HG02938 (cell line): ENCODE data around the gene RRP1B.
"Not testable (repeated sequence)": the region's sequence is repeated elsewhere in the genome, so short reads cannot be mapped to it uniquely, and the experiment has no call there.

Source experiments
- ATAC-seq: cut with Tn5 transposase; IDR thresholded peaks from one replicate; pipeline ENCODE4 v1.9.1; 2021; ENCODE audit warnings: mild to moderate bottlenecking, moderate library complexity; ENCODE audit not compliant: unreplicated experiment

The RRP1B gene

DNA sequence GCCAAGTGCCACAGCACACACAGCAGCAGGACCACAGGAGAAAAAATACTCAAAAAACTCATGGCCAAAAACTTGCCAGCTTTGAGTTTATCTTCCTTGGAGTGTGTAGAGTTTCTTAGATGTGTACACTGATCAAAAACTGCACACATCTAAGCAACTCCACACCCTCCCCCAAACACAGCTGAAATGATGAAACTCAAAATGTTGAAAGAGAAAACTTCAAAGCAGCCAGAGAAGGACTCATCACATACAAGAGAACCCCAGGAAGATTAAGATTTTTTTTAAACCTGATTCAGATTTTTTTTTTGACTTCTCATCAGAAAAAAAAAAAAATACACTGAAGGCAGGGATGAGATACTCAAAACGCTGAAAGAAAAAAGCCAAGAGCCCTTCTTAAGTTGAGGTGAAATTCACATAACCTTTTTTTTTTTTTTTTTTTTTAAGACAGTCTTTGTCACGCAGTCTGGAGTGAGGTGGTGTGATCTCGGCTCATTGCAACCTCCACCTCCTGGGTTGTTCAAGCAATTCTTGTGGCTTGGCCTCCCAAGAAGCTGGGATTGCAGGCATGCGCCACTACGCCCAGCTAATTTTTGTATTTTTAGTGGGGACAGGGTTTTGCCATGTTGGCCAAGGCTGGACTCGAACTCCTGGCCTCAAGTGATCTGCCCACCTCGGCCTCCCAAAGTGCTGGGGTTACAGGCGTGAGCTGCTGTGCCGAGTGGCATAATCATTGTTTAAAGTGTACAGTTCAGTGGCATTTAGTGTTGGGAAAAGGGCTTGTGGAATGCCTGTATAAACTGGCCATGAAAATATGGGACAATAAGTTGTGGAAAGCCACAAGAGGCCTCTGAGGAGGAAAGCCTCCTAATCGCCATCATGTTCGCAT, 38.6 kb downstream of the RRP1B start:
- ATAC-seq: no peak

DNA sequence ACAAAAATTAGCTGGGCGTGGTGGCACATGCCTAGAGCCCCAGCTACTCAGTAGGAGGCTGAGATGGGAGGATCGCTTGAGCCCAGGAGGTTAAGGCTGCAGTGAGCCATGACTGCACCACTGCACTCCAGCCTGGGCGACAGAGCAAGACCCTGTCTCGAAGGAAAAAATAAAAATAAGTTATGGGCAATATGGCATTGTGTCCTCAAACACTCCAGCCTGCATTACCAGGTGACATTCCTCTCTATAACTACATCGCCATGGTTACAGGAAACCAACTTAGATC, 40.1 kb downstream of the RRP1B start:
- not testable (repeated sequence) for ATAC-seq

DNA sequence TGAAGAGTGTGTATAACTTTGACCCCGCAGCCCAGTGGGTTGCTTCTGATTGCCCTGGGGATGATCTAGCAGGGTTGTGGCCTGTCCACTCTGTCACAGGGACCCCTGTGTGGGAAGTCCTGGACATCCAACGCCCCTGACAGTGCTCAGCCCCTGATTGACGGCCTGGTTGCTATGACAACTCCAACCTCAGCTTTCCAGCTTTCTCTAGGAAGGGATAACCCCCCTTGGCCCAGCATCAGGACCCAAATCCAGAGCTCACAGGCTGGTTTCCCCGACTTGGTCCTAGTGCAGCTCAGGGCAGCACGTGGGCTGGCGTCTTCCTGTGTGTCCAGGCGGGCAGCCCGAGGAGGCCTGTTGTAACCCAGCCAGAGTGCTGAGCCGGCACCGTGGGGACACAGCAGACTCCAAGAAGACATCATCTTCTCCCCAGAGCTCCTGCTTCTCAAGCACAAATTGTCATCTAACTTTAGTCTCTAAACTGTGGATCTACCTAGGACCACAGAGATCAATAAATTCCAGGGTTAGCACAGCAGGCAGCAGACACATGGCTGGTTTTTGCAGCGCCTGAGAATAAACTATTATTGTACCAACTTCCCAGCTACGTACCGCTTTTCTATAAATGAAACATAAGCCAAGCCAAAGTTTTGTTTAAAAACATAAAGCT, 40.7 kb downstream of the RRP1B start:
- no peak for ATAC-seq

DNA sequence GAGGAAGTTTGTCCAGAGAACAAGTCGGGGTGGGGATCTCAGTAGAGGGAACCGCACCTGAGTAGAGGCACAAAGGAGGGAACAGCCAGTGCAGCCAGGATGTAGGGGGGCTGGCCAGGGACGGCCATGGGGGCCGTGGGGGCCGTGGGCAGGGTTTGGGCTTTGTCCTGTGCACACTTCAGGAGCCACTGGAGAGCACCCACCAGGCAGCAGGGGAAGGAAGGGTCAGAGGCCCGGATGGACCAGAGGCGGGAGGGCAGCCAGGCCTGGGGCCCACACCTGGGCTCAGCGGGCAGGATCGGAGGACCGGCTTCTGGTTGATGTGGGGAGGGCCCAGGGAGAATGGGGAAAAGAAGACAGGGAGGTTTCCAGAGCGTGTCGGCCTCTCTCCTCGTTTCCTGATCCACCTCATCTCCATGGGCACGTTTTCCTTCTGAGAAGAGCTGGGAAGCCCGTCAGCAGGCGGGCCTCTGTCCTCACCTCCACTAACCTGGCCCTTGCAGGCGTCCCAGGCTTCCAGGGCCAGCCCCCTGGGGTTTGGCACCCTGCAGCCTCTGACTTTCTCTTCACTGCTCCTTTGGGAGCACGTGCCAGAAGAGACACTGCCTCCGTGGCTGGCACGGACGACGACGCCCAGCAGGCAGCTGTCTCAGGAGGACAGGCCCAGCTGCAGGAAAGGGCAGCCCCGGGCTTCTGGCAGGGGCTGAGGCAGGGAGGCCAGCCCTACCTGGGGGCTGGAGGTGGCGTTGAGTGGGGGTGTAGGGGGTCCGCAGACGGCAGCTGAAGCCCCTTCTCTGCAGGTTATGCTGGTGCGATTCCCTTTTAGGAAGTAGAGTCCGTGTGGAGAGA, 42.8 kb downstream of the RRP1B start:
- ATAC-seq: no peak

- ATAC-seq: no peak
Measured at GRCh38 chr21:43702785-43703034, 43.4 kb downstream of the RRP1B start.

DNA sequence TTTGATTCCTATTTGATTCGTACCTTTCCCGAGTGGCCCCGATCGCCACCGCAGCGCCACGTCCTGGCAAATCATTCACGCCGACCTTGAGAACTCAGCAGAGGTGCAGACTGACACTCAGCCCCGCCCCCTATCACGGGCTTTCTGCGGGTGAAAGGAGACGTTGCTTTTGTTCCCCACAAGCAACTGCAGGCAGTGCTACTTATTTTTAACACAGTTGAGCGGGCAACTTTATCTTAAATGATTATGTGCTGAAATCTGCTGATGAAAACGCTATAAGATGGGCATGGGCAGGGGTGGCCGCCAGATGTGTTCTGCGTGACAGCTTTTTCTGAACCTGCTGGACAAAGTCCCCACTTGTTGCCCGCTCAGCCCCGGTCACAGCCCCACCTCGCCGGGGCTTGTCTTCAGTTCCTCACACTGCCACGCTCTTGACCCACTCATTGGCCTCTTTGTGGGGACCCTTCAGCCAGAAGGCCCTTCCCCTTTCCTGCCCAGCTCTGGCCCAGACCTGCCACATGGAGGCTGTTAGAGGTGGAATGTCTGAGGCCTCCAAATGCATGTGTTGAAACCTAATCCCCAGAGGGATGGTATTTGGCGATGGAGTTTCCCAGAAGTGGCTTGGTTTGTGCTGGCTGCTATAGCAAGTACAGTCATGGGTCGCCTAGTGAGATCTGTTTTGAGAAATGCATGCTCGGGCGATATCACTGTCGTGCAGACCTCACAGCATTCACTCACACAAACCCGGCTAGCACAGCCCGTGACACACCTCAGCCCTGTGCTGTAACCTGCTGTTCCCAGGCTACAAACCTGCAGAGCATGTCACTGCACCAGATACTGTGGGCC, 43.9 kb downstream of the RRP1B start:
- no peak for ATAC-seq

DNA sequence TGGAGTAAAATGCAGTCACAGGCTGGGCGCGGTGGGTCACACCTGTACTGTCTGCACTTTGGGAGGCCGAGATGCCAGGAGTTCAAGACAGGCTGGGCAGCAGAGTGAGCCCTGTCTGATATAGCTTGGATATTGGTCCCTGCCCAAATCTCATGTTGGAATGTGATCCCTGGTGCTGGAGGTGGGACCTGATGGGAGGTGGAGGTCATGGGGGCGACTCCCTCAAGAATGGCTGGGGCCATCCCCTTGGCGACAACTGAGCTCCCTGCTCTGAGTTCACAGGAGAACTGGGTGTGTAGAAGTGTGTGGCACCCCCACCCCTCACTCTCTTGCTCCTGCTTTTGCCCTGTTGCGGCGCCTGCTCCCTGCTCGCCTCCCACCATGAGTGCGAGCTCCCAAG, 48.1 kb downstream of the RRP1B start:
- ATAC-seq: no peak

GRCh38 chr21:43708745-43709381, 49.5 kb downstream of the RRP1B start:
- no peak for ATAC-seq

DNA sequence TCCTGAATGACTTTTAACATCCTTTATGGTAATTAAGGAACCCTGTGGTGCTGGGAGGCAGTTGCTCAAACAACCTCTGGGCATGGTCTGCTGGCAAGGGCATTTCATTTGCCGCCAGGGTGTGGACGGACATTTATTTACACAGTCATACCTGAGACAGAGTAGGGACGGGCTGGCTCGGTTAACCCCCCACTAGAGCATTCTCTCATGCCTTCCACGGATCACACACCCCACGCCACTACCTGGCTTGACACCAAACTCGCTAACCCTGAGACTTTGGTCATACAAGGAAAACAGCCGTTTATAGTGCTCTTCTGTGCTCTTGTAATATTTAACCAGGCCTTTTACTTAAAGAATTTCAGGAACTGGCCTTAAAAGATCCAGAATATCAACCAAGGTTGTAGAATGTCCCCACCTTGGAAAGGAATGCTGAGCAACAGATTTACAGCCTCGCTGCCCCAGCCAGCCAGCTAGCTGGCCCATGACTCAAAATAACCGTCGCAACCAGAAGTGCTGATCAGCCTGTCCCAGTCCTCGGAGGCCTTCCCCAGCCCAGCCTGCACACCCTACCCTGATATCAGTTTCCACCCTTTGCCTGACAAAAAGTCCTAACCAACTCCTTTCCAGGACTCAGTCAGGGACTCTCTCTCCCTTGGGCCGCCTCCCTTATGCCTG, 53.0 kb downstream of the RRP1B start:
- ATAC-seq: no peak

DNA sequence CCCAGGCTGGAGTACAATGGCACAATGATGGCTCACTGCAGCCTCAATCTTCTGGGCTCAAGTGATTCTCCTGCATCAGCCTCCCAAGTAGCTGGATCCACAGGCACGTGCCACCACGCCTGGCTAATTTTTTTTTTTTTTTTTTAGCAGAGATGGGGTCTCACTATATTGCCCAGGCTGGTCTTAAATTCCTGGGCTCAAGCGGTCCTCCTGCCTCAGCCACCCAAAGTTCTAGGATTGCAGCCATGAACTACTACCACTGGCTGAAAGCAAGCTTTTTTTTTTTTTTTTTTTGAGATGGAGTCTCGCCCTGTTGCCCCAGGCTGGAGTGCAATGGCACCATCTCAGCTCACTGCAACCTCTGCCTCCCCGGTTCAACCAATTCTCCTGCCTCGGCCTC, 53.8 kb downstream of the RRP1B start:
- not testable (repeated sequence) for ATAC-seq

DNA sequence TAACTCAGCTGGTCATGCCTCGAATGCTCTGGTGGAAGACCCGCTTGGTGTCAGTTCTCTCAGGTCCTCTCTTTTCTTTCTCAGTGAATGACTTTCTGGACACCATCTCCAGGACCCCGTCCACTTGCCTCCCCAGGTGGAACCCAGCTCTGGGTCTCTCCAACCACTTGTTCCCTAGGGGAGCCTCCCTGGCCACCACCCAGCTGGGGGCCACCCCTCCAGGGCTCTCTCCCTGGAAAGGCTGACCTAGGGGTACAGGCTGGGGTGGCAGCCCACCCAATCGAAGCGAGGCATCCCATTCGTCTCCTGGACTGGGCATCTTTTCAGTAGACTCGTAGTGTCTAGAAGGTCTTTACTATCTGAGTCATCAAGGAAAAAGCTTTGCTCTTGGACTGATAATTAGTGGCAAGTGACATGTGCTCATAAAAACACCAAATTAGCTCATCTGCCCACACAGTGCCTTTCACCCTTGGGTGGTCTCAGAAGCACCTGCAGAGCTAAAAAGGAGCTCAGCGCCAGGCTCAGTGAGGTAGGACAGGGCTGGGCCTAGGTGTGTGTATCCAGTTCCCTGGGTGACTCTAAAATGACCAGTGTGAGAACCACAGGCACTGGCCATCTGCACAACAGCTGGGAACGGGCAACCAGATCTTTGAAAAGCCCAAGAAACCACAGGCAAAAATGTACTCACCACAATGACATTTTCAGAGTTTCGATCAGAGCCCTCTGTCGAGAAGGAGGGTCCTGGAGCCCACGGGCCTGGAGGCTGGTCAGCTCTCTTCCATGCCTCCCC, 57.2 kb downstream of the RRP1B start:
- no peak for ATAC-seq

- ATAC-seq: no peak
Measured at GRCh38 chr21:43717166-43717853, 58.0 kb downstream of the RRP1B start.

- ATAC-seq: no peak
Measured at GRCh38 chr21:43717967-43718871, 58.9 kb downstream of the RRP1B start.

DNA sequence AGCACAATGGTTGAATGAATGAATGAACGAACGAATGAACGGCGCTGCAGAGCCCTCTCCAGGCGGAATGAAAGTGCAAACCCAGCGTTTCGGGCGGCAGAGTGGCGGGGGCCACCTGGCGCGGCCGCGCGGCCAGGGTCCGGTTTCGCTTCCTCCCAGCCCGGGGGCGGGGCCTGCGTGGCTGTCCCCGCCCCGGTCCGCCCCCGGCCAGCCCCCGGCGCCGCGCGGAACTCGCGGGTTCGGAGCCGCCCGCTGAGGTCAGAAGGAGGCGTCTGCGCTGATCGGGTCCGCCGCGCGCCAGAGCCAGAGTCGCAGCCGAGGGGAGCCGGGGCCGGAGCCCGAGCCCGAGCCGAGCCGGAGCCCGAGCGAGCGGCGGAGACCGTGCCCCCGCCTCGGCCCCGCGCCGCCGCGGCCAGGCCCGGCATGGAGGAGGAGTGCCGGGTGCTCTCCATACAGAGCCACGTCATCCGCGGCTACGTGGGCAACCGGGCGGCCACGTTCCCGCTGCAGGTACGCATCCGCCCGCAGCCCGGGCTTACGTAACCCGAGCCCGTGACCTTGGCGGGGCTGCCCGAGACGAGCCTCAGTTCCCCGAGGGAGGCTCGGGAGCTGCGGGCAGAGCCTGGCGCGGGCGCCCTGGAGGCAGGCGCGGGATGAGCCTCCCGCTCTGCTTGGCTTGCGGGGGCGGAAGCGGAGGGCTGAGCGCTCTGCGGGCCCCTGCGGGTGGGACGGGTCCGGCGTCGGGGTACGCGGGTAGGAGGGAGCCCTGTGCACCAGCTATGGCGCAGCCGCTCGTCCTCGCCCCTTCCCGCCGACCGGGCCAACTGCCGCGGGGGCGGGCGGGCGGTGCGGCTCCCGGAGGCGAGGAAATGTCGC, 59.8 kb downstream of the RRP1B start, which contains the start of gene PDXK:
Gene PDXK (plus strand): TSS at position 258 of the 876 bp plus-strand sequence. CDS start 166 bp downstream, at position 424.
- peak; percentile 46 for ATAC-seq

GRCh38 chr21:43719748-43720538, 60.6 kb downstream of the RRP1B start:
- no peak for ATAC-seq
